H1 (cell line): ENCODE measurements around the gene APBA2. TPM values are rescaled to one million over a fixed set of nuclear protein-coding genes. Genes with fewer than 3 reads are reported as not detected.

Experiments
- CTCF ChIA-PET: fragments of 300-600 bp; sonication (Branson Sonifier 250); formaldehyde crosslinking; loops from one replicate; lab custom pipeline; 2021; ENCODE audit not compliant: partially characterized antibody; lab: Charles Lee
- POLR2A ChIA-PET: fragments of 300-600 bp; sonication (Branson Sonifier 250); formaldehyde crosslinking; loops from one replicate; lab custom pipeline; 2021; ENCODE audit warnings: inconsistent platforms; ENCODE audit not compliant: partially characterized antibody; lab: Charles Lee
- DNase-seq, 2 experiments: peaks; one replicate each; pipeline versions ENCODE4 v3.0.0 to v3.0.0-alpha.2; 2010 to 2022; ENCODE audit warnings: low spot score in 2 of 2, low read depth in 1 of 2, mixed read lengths in 1 of 2
- FAIRE-seq: peaks from 2 replicates; lab custom pipeline; 2011; peaks lifted over from hg19 to GRCh38; lab: Jason Lieb, UNC
- H2AFZ ChIP-seq: 2 replicates; pipeline ENCODE4 v1.8.1; 2012; ENCODE audit warnings: low read length, inconsistent platforms
- H2AK5ac ChIP-seq: 2 replicates; pipeline ENCODE4 v1.6.1; 2013; ENCODE audit warnings: low read depth, low read length
- H2BK120ac ChIP-seq: replicated peaks from 2 replicates; pipeline ENCODE3; 2013; ENCODE audit warnings: low read depth, low read length, inconsistent platforms
- H2BK12ac ChIP-seq: 2 replicates; pipeline ENCODE4 v1.6.1; 2013; ENCODE audit warnings: low read depth, low read length
- H2BK15ac ChIP-seq: 2 replicates; pipeline ENCODE4 v1.6.1; 2013; ENCODE audit warnings: low read length
- H2BK20ac ChIP-seq: 2 replicates; pipeline ENCODE4 v1.6.1; 2013; ENCODE audit warnings: low read length
- H2BK5ac ChIP-seq: 2 replicates; pipeline ENCODE4 v1.6.1; 2013; ENCODE audit warnings: low read depth, low read length
- H3K14ac ChIP-seq: 2 replicates; pipeline ENCODE4 v1.6.1; 2013; ENCODE audit warnings: inconsistent platforms; ENCODE audit not compliant: insufficient read length
- H3K18ac ChIP-seq: 2 replicates; pipeline ENCODE4 v1.6.1; 2013; ENCODE audit warnings: low read length; ENCODE audit errors: extremely low read depth
- H3K23ac ChIP-seq: 2 replicates; pipeline ENCODE4 v1.6.1; 2013; ENCODE audit warnings: inconsistent platforms; ENCODE audit not compliant: insufficient read length
- H3K23me2 ChIP-seq: 2 replicates; pipeline ENCODE4 v1.6.1; 2013; ENCODE audit warnings: low read depth, low read length
- H3K27ac ChIP-seq: 2 replicates; pipeline ENCODE4 v1.6.1; 2011; ENCODE audit warnings: low read depth, low read length, inconsistent platforms
- H3K27me3 ChIP-seq, 4 experiments: replicated peaks in 1 of 4; 1 replicate in 1 of 4; 2 replicates in 3 of 4; pipeline versions ENCODE4 v1.6.1 to v1.8.1; 2011 to 2013; ENCODE audit warnings: low read length in 3 of 4, mild to moderate bottlenecking in 3 of 4, inconsistent platforms in 2 of 4, mixed read lengths in 2 of 4, moderate library complexity in 1 of 4; ENCODE audit not compliant: control insufficient read depth in 3 of 4, insufficient read depth in 3 of 4; ENCODE audit errors: extremely low read depth in 1 of 4
- H3K36me3 ChIP-seq, 4 experiments: 2 replicates each; pipeline versions ENCODE4 v1.6.1 to v1.8.1; 2011 to 2013; ENCODE audit warnings: mild to moderate bottlenecking in 4 of 4, low read length in 3 of 4, moderate library complexity in 2 of 4, control low read depth in 1 of 4, inconsistent platforms in 1 of 4; ENCODE audit not compliant: insufficient read depth in 4 of 4, control insufficient read depth in 2 of 4
- H3K4ac ChIP-seq: replicated peaks from 2 replicates; pipeline ENCODE3; 2013; ENCODE audit warnings: low read length, low read depth, mixed read lengths, inconsistent platforms; ENCODE audit not compliant: insufficient read length
- H3K4me1 ChIP-seq, 4 experiments: replicated peaks in 1 of 4; 1 replicate in 1 of 4; 2 replicates in 3 of 4; pipeline versions ENCODE4 v1.6.1 to v1.8.1; 2011 to 2013; ENCODE audit warnings: low read length in 3 of 4, inconsistent platforms in 2 of 4, mixed read lengths in 1 of 4; ENCODE audit not compliant: insufficient read depth in 4 of 4, control insufficient read depth in 3 of 4
- H3K4me2 ChIP-seq, 2 experiments: 2 replicates each; pipeline versions ENCODE4 v1.6.1 to v1.8.1; 2011 to 2013; ENCODE audit warnings: low read depth in 2 of 2, low read length in 2 of 2, control low read depth in 1 of 2, inconsistent platforms in 1 of 2, mild to moderate bottlenecking in 1 of 2; ENCODE audit not compliant: insufficient read depth in 1 of 2
- H3K4me3 ChIP-seq, 4 experiments: fragments of 200-600, 300-600 bp in 1 of 4; sonication (generic), shearing (Covaris generic), sonication (Bioruptor Twin) in 1 of 4; 2 replicates each; pipeline versions ENCODE4 v1.5.1 to v1.8.1; 2011 to 2016; ENCODE audit warnings: low read length in 4 of 4, low read depth in 3 of 4, control low read depth in 2 of 4, inconsistent platforms in 2 of 4, mild to moderate bottlenecking in 2 of 4, mixed read lengths in 1 of 4, moderate library complexity in 1 of 4; ENCODE audit not compliant: insufficient read depth in 2 of 4; ENCODE audit errors: extremely low read depth in 1 of 4
- H3K56ac ChIP-seq: replicated peaks from 2 replicates; pipeline ENCODE3; 2013; ENCODE audit warnings: low read depth, mild to moderate bottlenecking, mixed read lengths, low read length, inconsistent platforms; ENCODE audit not compliant: insufficient read length
- H3K79me1 ChIP-seq: 2 replicates; pipeline ENCODE4 v1.6.1; 2013; ENCODE audit warnings: low read depth, low read length, control low read depth
- H3K79me2 ChIP-seq, 2 experiments: 2 replicates each; pipeline versions ENCODE4 v1.6.1 to v1.8.1; 2012 to 2013; ENCODE audit warnings: low read length in 2 of 2, mild to moderate bottlenecking in 2 of 2, inconsistent platforms in 1 of 2; ENCODE audit not compliant: insufficient read depth in 2 of 2, control insufficient read depth in 1 of 2
- H3K9ac ChIP-seq, 4 experiments: replicated peaks in 1 of 4; 1 replicate in 1 of 4; 2 replicates in 3 of 4; pipeline versions ENCODE4 v1.6.1 to v1.8.1; 2011 to 2013; ENCODE audit warnings: low read depth in 3 of 4, low read length in 3 of 4, control low read depth in 2 of 4, mild to moderate bottlenecking in 2 of 4, moderate library complexity in 2 of 4, inconsistent platforms in 1 of 4; ENCODE audit errors: extremely low read depth in 1 of 4
- H3K9me3 ChIP-seq, 2 experiments: 2 replicates each; pipeline versions ENCODE4 v1.6.1 to v1.8.1; 2012 to 2013; ENCODE audit warnings: mild to moderate bottlenecking in 2 of 2, moderate library complexity in 2 of 2, control low read depth in 1 of 2, inconsistent platforms in 1 of 2, low read depth in 1 of 2, low read length in 1 of 2, mixed read lengths in 1 of 2; ENCODE audit not compliant: insufficient read depth in 2 of 2
- H4K20me1 ChIP-seq, 2 experiments: replicated peaks in 1 of 2; 2 replicates each; pipeline versions ENCODE3 to v1.8.1; 2011 to 2013; ENCODE audit warnings: inconsistent platforms in 2 of 2, low read length in 2 of 2, mild to moderate bottlenecking in 1 of 2; ENCODE audit not compliant: insufficient read depth in 2 of 2, control insufficient read depth in 1 of 2
- H4K5ac ChIP-seq: 2 replicates; pipeline ENCODE4 v1.6.1; 2013; ENCODE audit warnings: low read length, low read depth, mixed read lengths, inconsistent platforms; ENCODE audit not compliant: insufficient read length
- H4K8ac ChIP-seq: 2 replicates; pipeline ENCODE4 v1.8.0; 2013; ENCODE audit warnings: mild to moderate bottlenecking, moderate library complexity, low read length, inconsistent platforms; ENCODE audit not compliant: insufficient read depth; ENCODE audit errors: extremely low read depth
- H4K91ac ChIP-seq: replicated peaks from 2 replicates; pipeline ENCODE3; 2013; ENCODE audit warnings: low read length, mixed read lengths, inconsistent platforms; ENCODE audit not compliant: insufficient read length
- EGR1 ChIP-seq: IDR thresholded peaks from 2 replicates; pipeline ENCODE4 v1.6.1; 2011; ENCODE audit warnings: low read depth, low read length, borderline replicate concordance
- EP300 ChIP-seq, 2 experiments: IDR thresholded peaks; 1 replicate in 1 of 2; 2 replicates in 1 of 2; pipeline ENCODE4 v1.6.1; 2011 to 2012; ENCODE audit warnings: low read depth in 2 of 2, low read length in 2 of 2, mild to moderate bottlenecking in 2 of 2, borderline replicate concordance in 1 of 2, inconsistent platforms in 1 of 2, moderate library complexity in 1 of 2
- GTF2F1 ChIP-seq: IDR thresholded peaks from 2 replicates; pipeline ENCODE4 v1.6.1; 2012; ENCODE audit warnings: low read depth, low read length, improper control_type of control experiment, borderline replicate concordance
- HDAC2 ChIP-seq, 2 experiments: fragments of 300-600 bp in 1 of 2; sonication (generic) in 1 of 2; IDR thresholded peaks; 2 replicates each; pipeline ENCODE4 v1.6.1; 2011 to 2012; ENCODE audit warnings: low read depth in 2 of 2, low read length in 2 of 2, mild to moderate bottlenecking in 2 of 2, moderate library complexity in 2 of 2, borderline replicate concordance in 1 of 2, inconsistent platforms in 1 of 2
- MAFK ChIP-seq: IDR thresholded peaks from 2 replicates; pipeline ENCODE4 v1.6.1; 2012; ENCODE audit warnings: low read depth, mild to moderate bottlenecking, improper control_type of control experiment, low read length
- POU5F1 ChIP-seq: IDR thresholded peaks from 2 replicates; pipeline ENCODE4 v1.6.1; 2011; ENCODE audit warnings: low read depth, mild to moderate bottlenecking, low read length, moderate library complexity
- SAP30 ChIP-seq: fragments of 300-600 bp; sonication (generic); IDR thresholded peaks from 2 replicates; pipeline ENCODE4 v1.7.1; 2012; ENCODE audit warnings: low read length, moderate library complexity, mild to moderate bottlenecking, inconsistent platforms; ENCODE audit not compliant: insufficient read depth, insufficient replicate concordance
- SIX5 ChIP-seq: IDR thresholded peaks from 2 replicates; pipeline ENCODE4 v1.6.1; 2011; ENCODE audit warnings: mild to moderate bottlenecking, low read depth, low read length
- SP1 ChIP-seq: IDR thresholded peaks from 2 replicates; pipeline ENCODE4 v1.6.1; 2011; ENCODE audit warnings: low read depth, low read length
- SRF ChIP-seq: IDR thresholded peaks from 2 replicates; pipeline ENCODE4 v1.6.1; 2011; ENCODE audit warnings: mild to moderate bottlenecking, low read depth, low read length, moderate library complexity
- YY1 ChIP-seq: IDR thresholded peaks from 2 replicates; pipeline ENCODE4 v1.6.1; 2011; ENCODE audit warnings: low read depth, mild to moderate bottlenecking, low read length
- ZNF274 ChIP-seq: IDR thresholded peaks from 2 replicates; pipeline ENCODE4 v1.7.0; 2012; ENCODE audit warnings: low read length, borderline replicate concordance; ENCODE audit errors: extremely low read depth
- WGBS, 2 experiments: shearing (Covaris generic) in 1 of 2; methylation state at CpG; one replicate each; pipeline versions ENCODE4 v1.1.6 to v1.1.7; 2013 to 2015; ENCODE audit warnings: low lambda C conversion rate in 2 of 2, mixed read lengths in 2 of 2, inconsistent platforms in 1 of 2, low coverage in 1 of 2, missing lambda C conversion rate in 1 of 2; ENCODE audit not compliant: insufficient replicate concordance in 2 of 2, insufficient coverage in 1 of 2, insufficient read length in 1 of 2; ENCODE audit errors: extremely low coverage in 1 of 2, missing lambda C conversion rate in 1 of 2; 5-methylcytosine and 5-hydroxymethylcytosine counted together
- polyA plus RNA-seq, 7 experiments: library from polyadenylated mRNA; depleted of rRNA in 3 of 7; stranded (reverse) in 5 of 7; unstranded in 2 of 7; fragments of >200 nt in 5 of 7; fragments of 200-250 nt in 2 of 7; gene quantifications; 1 replicate in 5 of 7; 2 replicates in 1 of 7; 4 replicates in 1 of 7; pipeline versions ENCODE4 v1.2.1 to v1.2.3, GENCODE V29; 2011 to 2013; ENCODE audit warnings: missing spikeins in 2 of 7, mixed read lengths in 2 of 7
- total RNA-seq: library from RNA; stranded (reverse); fragmentation: NEBNext Ultra II Directional; extraction: Animal tissue kit (Norgen Biotek cat#: 25700); gene quantifications from 2 replicates; pipeline ENCODE4 v1.2.1, GENCODE V29; 2021
- TF ChIP-seq, protein P1 (sequence below): IDR thresholded peaks from 2 replicates; pipeline ENCODE4 v1.6.1; 2012; ENCODE audit warnings: inconsistent platforms

The APBA2 gene
- total and polyA plus RNA-seq, 2 of the 8 experiments (the other 6 are each of a cell fraction or from before 2014, with no cell fraction given), result 15.5 to 19.0 TPM

DNA sequence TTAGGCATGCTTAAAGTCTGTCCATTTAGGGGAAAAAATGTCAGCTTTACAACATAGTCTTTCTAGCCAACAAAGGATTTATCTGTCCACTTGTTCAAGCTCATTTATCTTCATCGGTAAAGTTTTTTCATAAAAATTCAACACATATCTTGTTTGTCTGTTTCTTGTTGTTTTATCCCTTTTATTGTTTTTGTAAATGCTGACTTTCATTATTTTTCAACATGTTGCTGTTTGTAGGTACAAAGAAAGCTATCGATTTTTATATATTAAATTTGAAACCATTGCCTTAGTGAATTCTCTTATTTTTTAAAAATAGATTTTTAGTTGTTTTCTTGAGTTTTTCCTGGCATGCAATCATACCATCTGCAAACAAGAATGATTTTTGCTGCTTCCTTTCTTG, 198.1 kb downstream of the APBA2 start:
- CTCF ChIA-PET, result interaction anchor here (0.6 to 1.2 kb wide), 2 partner anchors 23 to 629 kb away, joined by 3 to 4 read pairs; no protein-coding TSS in a partner anchor
- TF ChIP-seq YY1 (no peak), EP300 (IDR thresholded peaks at IDR 0.05; ENCODE audit: borderline replicate concordance in 1 of 2, low read depth in 2 of 2, low read length in 2 of 2) (no peak), HDAC2 (IDR thresholded peaks at IDR 0.05; ENCODE audit: borderline replicate concordance in 1 of 2, low read depth in 2 of 2, low read length in 2 of 2) (no peak), SAP30 (no peak), GTF2F1 (no peak), POU5F1 (no peak), EGR1 (no peak), MAFK (no peak), SIX5 (no peak), SP1 (no peak), SRF (no peak), ZNF274 (no peak)
- TF ChIP-seq, protein P1, sequence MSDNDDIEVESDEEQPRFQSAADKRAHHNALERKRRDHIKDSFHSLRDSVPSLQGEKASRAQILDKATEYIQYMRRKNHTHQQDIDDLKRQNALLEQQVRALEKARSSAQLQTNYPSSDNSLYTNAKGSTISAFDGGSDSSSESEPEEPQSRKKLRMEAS, result no peak

More for the DNA sequence above, 198.1 kb downstream of the APBA2 start:
- no peak overlapping the region for H3K56ac ChIP-seq
- no peak overlapping the region for H3K27ac ChIP-seq
- WGBS, 2 experiments, result 80% methylated on average over 2 of the region's 2 CpGs; no CpG with 5 or more reads in 1 of the 2 experiments
- no peak overlapping the region for H4K8ac ChIP-seq
- no peak overlapping the region for H3K14ac ChIP-seq
- no peaks in the 10 kb centered on the region for H4K20me1 ChIP-seq
- H3K4ac ChIP-seq, result no peak overlapping the region
- H2BK20ac ChIP-seq, result no peak overlapping the region
- no peak overlapping the region for H2BK5ac ChIP-seq
- H2AK5ac ChIP-seq, result no peak overlapping the region
- H2BK12ac ChIP-seq, result no peak overlapping the region
- no peak for DNase-seq
- no peak overlapping the region for H3K18ac ChIP-seq
- no peak overlapping the region for H3K9ac ChIP-seq
- H3K27me3 ChIP-seq, result no peaks in the 10 kb centered on the region
- no peak overlapping the region for H4K91ac ChIP-seq
- H3K79me2 ChIP-seq, result no peaks in the 10 kb centered on the region
- no peak overlapping the region for H3K23ac ChIP-seq
- no peaks in the 10 kb centered on the region for H3K36me3 ChIP-seq
- no peak overlapping the region for H2AFZ ChIP-seq
- H3K9me3 ChIP-seq, result peaks cover 0 to 3% of the 10 kb centered on the region in 2 experiments; a peak in 1 of 4 replicates
- H3K79me1 ChIP-seq, result no peaks in the 10 kb centered on the region
- no peak overlapping the region for H3K4me2 ChIP-seq
- no peak overlapping the region for H2BK120ac ChIP-seq
- H3K4me3 ChIP-seq, result no peak overlapping the region
- H3K4me1 ChIP-seq, result 0 out of 7 replicates have a peak, but pooled peaks cover 0 to 2% (median 0%) of the 10 kb centered on the region in 4 experiments
- FAIRE-seq, result no peak
- H4K5ac ChIP-seq, result no peak overlapping the region
- no peak overlapping the region for H2BK15ac ChIP-seq
- no peaks in the 10 kb centered on the region for H3K23me2 ChIP-seq
- POLR2A ChIA-PET, result no interaction called here
